H9 (cell line): ENCODE data around the gene CD81. TPM values are rescaled to one million over a fixed set of nuclear protein-coding genes. Genes with fewer than 3 reads are reported as not detected.
A peak's percentile ranks its signal among the peaks of the same experiment; 100 is the strongest.

Experiments
- DNase-seq: peaks from one replicate; pipeline ENCODE4 v3.0.0-alpha.2; 2017
- H2AFZ ChIP-seq: one replicate; pipeline ENCODE4 v1.6.1; 2013; ENCODE audit warnings: mild to moderate bottlenecking, low read length, control low read depth, moderate library complexity
- H2AK5ac ChIP-seq: 2 replicates; pipeline ENCODE4 v1.6.1; 2013; ENCODE audit warnings: low read length, control low read depth, mixed read lengths; ENCODE audit not compliant: insufficient read length
- H2BK120ac ChIP-seq: one replicate; pipeline ENCODE4 v1.6.1; 2013; ENCODE audit warnings: low read depth, mild to moderate bottlenecking, low read length, control low read depth, inconsistent platforms; ENCODE audit not compliant: poor library complexity, severe bottlenecking
- H2BK12ac ChIP-seq: 2 replicates; pipeline ENCODE4 v1.6.1; 2013; ENCODE audit warnings: low read length, control low read depth, mixed read lengths, low read depth; ENCODE audit not compliant: insufficient read length
- H2BK15ac ChIP-seq: 2 replicates; pipeline ENCODE4 v1.6.1; 2013; ENCODE audit warnings: low read depth, low read length, control low read depth
- H2BK20ac ChIP-seq: one replicate; pipeline ENCODE4 v1.6.1; 2013; ENCODE audit warnings: low read depth, mild to moderate bottlenecking, low read length, control low read depth, inconsistent platforms; ENCODE audit not compliant: poor library complexity, severe bottlenecking
- H2BK5ac ChIP-seq: 2 replicates; pipeline ENCODE4 v1.6.1; 2013; ENCODE audit warnings: low read length, control low read depth, mixed read lengths; ENCODE audit not compliant: insufficient read length
- H3K14ac ChIP-seq: 2 replicates; pipeline ENCODE4 v1.6.1; 2013; ENCODE audit warnings: low read length, control low read depth; ENCODE audit not compliant: insufficient read depth
- H3K18ac ChIP-seq: 2 replicates; pipeline ENCODE4 v1.6.1; 2013; ENCODE audit warnings: low read depth, mild to moderate bottlenecking, mixed read lengths, low read length, control low read depth; ENCODE audit not compliant: insufficient read length
- H3K23ac ChIP-seq: 2 replicates; pipeline ENCODE4 v1.6.1; 2013; ENCODE audit warnings: low read length, control low read depth, mixed read lengths, low read depth; ENCODE audit not compliant: insufficient read length
- H3K23me2 ChIP-seq: 2 replicates; pipeline ENCODE4 v1.6.1; 2013; ENCODE audit warnings: low read depth, mild to moderate bottlenecking, mixed read lengths, low read length, control low read depth; ENCODE audit not compliant: insufficient read length, poor library complexity, severe bottlenecking
- H3K27ac ChIP-seq: 2 replicates; pipeline ENCODE4 v1.5.1; 2013; ENCODE audit warnings: low read length, control low read depth, mixed read lengths, low read depth; ENCODE audit not compliant: insufficient read length
- H3K27me3 ChIP-seq: 2 replicates; pipeline ENCODE4 v1.6.1; 2013; ENCODE audit warnings: low read length, control low read depth, inconsistent platforms; ENCODE audit not compliant: insufficient read depth
- H3K4ac ChIP-seq: 2 replicates; pipeline ENCODE4 v1.6.1; 2013; ENCODE audit warnings: low read depth, mild to moderate bottlenecking, control low read depth, inconsistent platforms, low read length, moderate library complexity
- H3K4me1 ChIP-seq: 2 replicates; pipeline ENCODE4 v1.6.1; 2013; ENCODE audit warnings: low read length, control low read depth, inconsistent platforms; ENCODE audit not compliant: insufficient read depth
- H3K4me2 ChIP-seq: 2 replicates; pipeline ENCODE4 v1.6.1; 2013; ENCODE audit warnings: low read length, control low read depth, mixed read lengths; ENCODE audit not compliant: insufficient read length, insufficient read depth
- H3K56ac ChIP-seq: 2 replicates; pipeline ENCODE4 v1.6.1; 2013; ENCODE audit warnings: low read depth, mild to moderate bottlenecking, mixed read lengths, low read length, control low read depth; ENCODE audit not compliant: insufficient read length
- H3K79me1 ChIP-seq: 2 replicates; pipeline ENCODE4 v1.6.1; 2013; ENCODE audit warnings: low read depth, mild to moderate bottlenecking, moderate library complexity, low read length, control low read depth, inconsistent platforms; ENCODE audit not compliant: insufficient read depth, poor library complexity, severe bottlenecking
- H3K79me2 ChIP-seq: 2 replicates; pipeline ENCODE4 v1.6.1; 2013; ENCODE audit warnings: low read length, control low read depth, inconsistent platforms; ENCODE audit not compliant: insufficient read depth
- H3K9ac ChIP-seq: 2 replicates; pipeline ENCODE4 v1.6.1; 2013; ENCODE audit warnings: low read length, control low read depth, mixed read lengths; ENCODE audit not compliant: insufficient read length; ENCODE audit errors: extremely low read depth
- H3K9me3 ChIP-seq: one replicate; pipeline ENCODE4 v1.6.1; 2013; ENCODE audit warnings: low read depth, low read length, inconsistent platforms; ENCODE audit not compliant: control insufficient read depth
- H3T11ph ChIP-seq: one replicate; pipeline ENCODE4 v1.6.1; 2013; ENCODE audit warnings: mild to moderate bottlenecking, low read length, control low read depth, inconsistent platforms
- H4K20me1 ChIP-seq: one replicate; pipeline ENCODE4 v1.6.1; 2013; ENCODE audit not compliant: control insufficient read depth, insufficient read length, insufficient read depth
- H4K5ac ChIP-seq: 2 replicates; pipeline ENCODE4 v1.6.1; 2013; ENCODE audit warnings: low read depth, mild to moderate bottlenecking, mixed read lengths, low read length, control low read depth; ENCODE audit not compliant: insufficient read length
- H4K8ac ChIP-seq: replicated peaks from 2 replicates; pipeline ENCODE4 v1.6.1; 2013; ENCODE audit warnings: low read length, control low read depth, mixed read lengths, low read depth; ENCODE audit not compliant: insufficient read length
- H4K91ac ChIP-seq: 2 replicates; pipeline ENCODE4 v1.6.1; 2013; ENCODE audit warnings: low read depth, mild to moderate bottlenecking, moderate library complexity, mixed read lengths, low read length, control low read depth; ENCODE audit not compliant: insufficient read length
- H3K27ac Mint-ChIP-seq, 3 experiments: 2 replicates in 2 of 3; 3 replicates in 1 of 3; pipeline ENCODE4 v1.8.0; 2020 to 2021; ENCODE audit warnings: mixed read lengths in 3 of 3, mild to moderate bottlenecking in 1 of 3, moderate library complexity in 1 of 3
- H3K27me3 Mint-ChIP-seq: 2 replicates; pipeline ENCODE4 v1.8.0; 2021; ENCODE audit warnings: low read depth, mild to moderate bottlenecking, moderate library complexity, mixed read lengths
- H3K36me3 Mint-ChIP-seq, 3 experiments: 2 replicates in 2 of 3; 3 replicates in 1 of 3; pipeline ENCODE4 v1.8.0; 2020 to 2021; ENCODE audit warnings: low read depth in 3 of 3, mixed read lengths in 3 of 3; ENCODE audit not compliant: insufficient read depth in 1 of 3
- H3K4me1 Mint-ChIP-seq, 2 experiments: 2 replicates each; pipeline ENCODE4 v1.8.0; 2020; ENCODE audit warnings: mixed read lengths in 2 of 2
- H3K4me3 Mint-ChIP-seq, 2 experiments: 2 replicates in 1 of 2; 3 replicates in 1 of 2; pipeline ENCODE4 v1.8.0; 2020 to 2021; ENCODE audit warnings: mild to moderate bottlenecking in 2 of 2, mixed read lengths in 2 of 2, moderate library complexity in 1 of 2
- H3K9me3 Mint-ChIP-seq, 2 experiments: 2 replicates in 1 of 2; 3 replicates in 1 of 2; pipeline ENCODE4 v1.8.0; 2020; ENCODE audit warnings: mild to moderate bottlenecking in 2 of 2, mixed read lengths in 2 of 2, moderate library complexity in 1 of 2
- WGBS: extraction: QIAGEN DNeasy Blood & Tissue Kit; methylation state at CpG from one replicate; pipeline ENCODE4 v1.1.7; 2013; ENCODE audit warnings: missing lambda C conversion rate, low lambda C conversion rate, mixed read lengths; ENCODE audit not compliant: insufficient read length; ENCODE audit errors: extremely low coverage; 5-methylcytosine and 5-hydroxymethylcytosine counted together
- total RNA-seq: library from RNA; stranded (reverse); gene quantifications from 2 replicates; pipeline ENCODE4 v1.2.1, GENCODE V29; 2021
- TF ChIP-seq, protein P1 (sequence below): fragments of 200-600 bp; sonication (generic); conservative IDR thresholded peaks from 3 replicates; pipeline ENCODE4 v1.8.0; 2021; ENCODE audit warnings: antibody characterized with exemption, mild to moderate bottlenecking

CD81 gene
- total RNA-seq, 1 experiment from 2014 or later, result 246 TPM

DNA sequence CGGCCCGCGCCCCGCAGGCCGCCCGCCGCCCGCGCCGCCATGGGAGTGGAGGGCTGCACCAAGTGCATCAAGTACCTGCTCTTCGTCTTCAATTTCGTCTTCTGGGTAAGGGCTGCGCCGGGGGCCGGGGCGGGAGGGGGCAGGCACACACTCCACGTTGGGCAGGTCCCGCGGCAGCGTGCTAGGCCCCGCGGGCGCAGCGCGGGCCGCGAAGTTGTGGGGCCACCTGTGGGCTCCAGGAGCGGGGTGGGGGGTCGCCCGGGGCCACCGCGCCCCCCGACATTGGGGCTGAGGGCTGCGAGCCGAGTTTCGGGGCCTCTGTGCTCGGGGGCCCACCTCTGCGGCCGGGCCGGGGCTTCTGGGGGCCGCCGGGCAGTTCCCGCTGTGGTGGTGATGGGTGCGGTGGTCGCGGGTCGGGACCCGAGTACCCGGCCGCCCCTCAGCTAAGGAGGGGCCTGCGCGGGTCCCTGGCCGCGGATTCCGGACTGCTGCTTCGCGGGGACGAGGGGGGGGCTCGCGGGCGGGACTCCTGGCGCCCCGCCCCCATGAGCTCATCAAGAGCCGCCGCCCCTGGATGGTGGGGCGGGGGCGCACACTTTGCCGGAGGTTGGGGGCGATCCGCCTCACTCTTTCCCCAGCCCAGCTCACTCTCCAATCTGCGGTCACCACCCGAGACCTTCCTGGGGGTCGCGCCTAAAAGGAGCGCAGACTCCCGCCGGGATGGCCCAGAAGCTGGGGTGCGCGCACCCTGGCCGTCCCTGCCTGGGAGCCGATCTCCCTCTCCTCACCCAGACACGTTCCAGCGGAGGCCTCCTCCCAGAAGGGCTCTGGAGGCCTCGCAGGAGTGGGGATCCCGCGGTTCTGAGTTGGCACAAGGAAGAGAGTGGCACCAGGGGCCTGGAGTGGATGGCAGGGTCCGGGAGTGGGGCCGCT lies 667 bp downstream of the CD81 start:
- no peak overlapping the region for H2AFZ ChIP-seq
- no peaks in the 10 kb centered on the region for H4K20me1 ChIP-seq
- peaks cover 2 to 8% (median 7%) of the 10 kb centered on the region in 3 experiments for H3K36me3 Mint-ChIP-seq
- peak overlapping the region; percentile 87 to 92 for H3K4me3 Mint-ChIP-seq
- H3T11ph ChIP-seq, result no peak overlapping the region
- no peak overlapping the region for H3K56ac ChIP-seq
- WGBS, result no CpG with 5 or more reads among the region's 88 CpGs
- peaks cover 0 to 2% of the 10 kb centered on the region in 2 experiments; a peak in 1 of 5 replicates for H3K9me3 Mint-ChIP-seq
- peaks cover 11% of the 10 kb centered on the region for H3K23me2 ChIP-seq
- no peak overlapping the region for H4K91ac ChIP-seq
- no peak overlapping the region for H2BK15ac ChIP-seq
- TF ChIP-seq, protein P1, sequence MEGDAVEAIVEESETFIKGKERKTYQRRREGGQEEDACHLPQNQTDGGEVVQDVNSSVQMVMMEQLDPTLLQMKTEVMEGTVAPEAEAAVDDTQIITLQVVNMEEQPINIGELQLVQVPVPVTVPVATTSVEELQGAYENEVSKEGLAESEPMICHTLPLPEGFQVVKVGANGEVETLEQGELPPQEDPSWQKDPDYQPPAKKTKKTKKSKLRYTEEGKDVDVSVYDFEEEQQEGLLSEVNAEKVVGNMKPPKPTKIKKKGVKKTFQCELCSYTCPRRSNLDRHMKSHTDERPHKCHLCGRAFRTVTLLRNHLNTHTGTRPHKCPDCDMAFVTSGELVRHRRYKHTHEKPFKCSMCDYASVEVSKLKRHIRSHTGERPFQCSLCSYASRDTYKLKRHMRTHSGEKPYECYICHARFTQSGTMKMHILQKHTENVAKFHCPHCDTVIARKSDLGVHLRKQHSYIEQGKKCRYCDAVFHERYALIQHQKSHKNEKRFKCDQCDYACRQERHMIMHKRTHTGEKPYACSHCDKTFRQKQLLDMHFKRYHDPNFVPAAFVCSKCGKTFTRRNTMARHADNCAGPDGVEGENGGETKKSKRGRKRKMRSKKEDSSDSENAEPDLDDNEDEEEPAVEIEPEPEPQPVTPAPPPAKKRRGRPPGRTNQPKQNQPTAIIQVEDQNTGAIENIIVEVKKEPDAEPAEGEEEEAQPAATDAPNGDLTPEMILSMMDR, result no peak
- H3K27me3 Mint-ChIP-seq, result peaks cover 4% of the 10 kb centered on the region
- H3K9me3 ChIP-seq, result no peaks in the 10 kb centered on the region
- H3K4me2 ChIP-seq, result peak overlapping the region; percentile 57
- H3K27me3 ChIP-seq, result no peaks in the 10 kb centered on the region; the same call in 1 of the 2 replicates
- peak overlapping the region; percentile 44; the same call in 1 of the 2 replicates for H3K14ac ChIP-seq
- no peak overlapping the region for H2BK12ac ChIP-seq
- peak overlapping the region; percentile 27 for H3K18ac ChIP-seq
- no peak overlapping the region for H2BK5ac ChIP-seq
- H3K27ac ChIP-seq, result no peak overlapping the region
- H4K8ac ChIP-seq, result no peak overlapping the region
- DNase-seq, result peak; percentile 57
- no peak overlapping the region for H4K5ac ChIP-seq
- peaks cover 33% of the 10 kb centered on the region; the same call in 1 of the 2 replicates for H3K79me2 ChIP-seq
- H3K4me1 Mint-ChIP-seq, result peaks cover 11 to 22% of the 10 kb centered on the region in 2 experiments
- no peak overlapping the region for H3K4ac ChIP-seq
- no peak overlapping the region for H2AK5ac ChIP-seq
- H3K23ac ChIP-seq, result no peak overlapping the region
- no peaks in the 10 kb centered on the region for H3K79me1 ChIP-seq
- no peaks in the 10 kb centered on the region for H3K4me1 ChIP-seq
- no peak overlapping the region for H2BK120ac ChIP-seq
- peak overlapping the region; percentile 72 for H3K9ac ChIP-seq
- no peak overlapping the region for H2BK20ac ChIP-seq
- peak overlapping the region in 1 of 3 experiments; percentile 55; a peak in 3 of 7 replicates for H3K27ac Mint-ChIP-seq
